GM13976 (cell line): ENCODE data around the gene KATNA1.
A peak's percentile ranks its signal among the peaks of the same experiment; 100 is the strongest.
"Not testable (repeated sequence)": the region's sequence is repeated elsewhere in the genome, so short reads cannot be mapped to it uniquely, and the experiment has no call there.

Source experiments
- DNase-seq: peaks from one replicate; pipeline ENCODE4 v3.0.0; 2012; ENCODE audit warnings: low spot score
- in situ Hi-C: fragments of 300-500 bp; cut with MboI; formaldehyde crosslinking; loops from one replicate; pipeline ENCODE4 v1.12.0; 2022; ENCODE audit warnings: low sequenced_read_pairs, mixed read lengths, inconsistent platforms; ENCODE audit not compliant: unreplicated experiment
- TF ChIP-seq, protein P1 (sequence below): IDR thresholded peaks from 2 replicates; pipeline ENCODE4 v1.5.1; 2012; ENCODE audit warnings: borderline replicate concordance, mild to moderate bottlenecking; ENCODE audit not compliant: insufficient read depth; ENCODE audit errors: extremely low read depth, missing control alignments, control extremely low read depth

The KATNA1 gene

DNA sequence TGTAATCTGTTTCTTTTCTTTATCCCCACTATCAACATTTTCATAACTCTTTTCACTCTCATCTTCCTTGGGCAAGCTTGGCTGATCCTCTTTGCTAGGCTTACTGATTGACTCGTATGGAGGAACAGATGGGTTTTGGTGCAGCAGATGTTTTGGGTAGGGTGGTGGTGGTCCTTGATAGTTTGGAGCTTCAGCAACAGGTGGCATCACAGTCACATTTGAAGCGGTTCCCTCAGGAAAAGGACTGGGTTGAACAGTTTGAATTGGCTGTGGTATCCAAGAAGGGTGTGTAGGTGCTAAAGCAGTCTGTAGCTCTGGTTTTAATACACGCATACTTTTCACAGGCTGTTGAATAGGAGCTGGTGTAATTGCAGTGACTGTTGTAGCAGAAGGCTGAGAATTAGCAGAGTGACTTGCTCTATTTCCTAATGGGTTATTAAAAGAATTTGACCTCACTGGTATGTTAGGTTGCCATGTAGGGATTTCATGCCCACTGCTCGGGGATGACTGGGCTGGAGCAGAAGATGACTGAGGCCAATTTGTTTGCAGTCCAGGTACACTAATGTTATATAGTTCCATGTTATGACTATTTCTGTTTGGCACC, 34.8 kb upstream of the KATNA1 start:
- TF ChIP-seq, protein P1, sequence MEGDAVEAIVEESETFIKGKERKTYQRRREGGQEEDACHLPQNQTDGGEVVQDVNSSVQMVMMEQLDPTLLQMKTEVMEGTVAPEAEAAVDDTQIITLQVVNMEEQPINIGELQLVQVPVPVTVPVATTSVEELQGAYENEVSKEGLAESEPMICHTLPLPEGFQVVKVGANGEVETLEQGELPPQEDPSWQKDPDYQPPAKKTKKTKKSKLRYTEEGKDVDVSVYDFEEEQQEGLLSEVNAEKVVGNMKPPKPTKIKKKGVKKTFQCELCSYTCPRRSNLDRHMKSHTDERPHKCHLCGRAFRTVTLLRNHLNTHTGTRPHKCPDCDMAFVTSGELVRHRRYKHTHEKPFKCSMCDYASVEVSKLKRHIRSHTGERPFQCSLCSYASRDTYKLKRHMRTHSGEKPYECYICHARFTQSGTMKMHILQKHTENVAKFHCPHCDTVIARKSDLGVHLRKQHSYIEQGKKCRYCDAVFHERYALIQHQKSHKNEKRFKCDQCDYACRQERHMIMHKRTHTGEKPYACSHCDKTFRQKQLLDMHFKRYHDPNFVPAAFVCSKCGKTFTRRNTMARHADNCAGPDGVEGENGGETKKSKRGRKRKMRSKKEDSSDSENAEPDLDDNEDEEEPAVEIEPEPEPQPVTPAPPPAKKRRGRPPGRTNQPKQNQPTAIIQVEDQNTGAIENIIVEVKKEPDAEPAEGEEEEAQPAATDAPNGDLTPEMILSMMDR = no peak
- in situ Hi-C loops = no loop called here
- no peak for DNase-seq

DNA sequence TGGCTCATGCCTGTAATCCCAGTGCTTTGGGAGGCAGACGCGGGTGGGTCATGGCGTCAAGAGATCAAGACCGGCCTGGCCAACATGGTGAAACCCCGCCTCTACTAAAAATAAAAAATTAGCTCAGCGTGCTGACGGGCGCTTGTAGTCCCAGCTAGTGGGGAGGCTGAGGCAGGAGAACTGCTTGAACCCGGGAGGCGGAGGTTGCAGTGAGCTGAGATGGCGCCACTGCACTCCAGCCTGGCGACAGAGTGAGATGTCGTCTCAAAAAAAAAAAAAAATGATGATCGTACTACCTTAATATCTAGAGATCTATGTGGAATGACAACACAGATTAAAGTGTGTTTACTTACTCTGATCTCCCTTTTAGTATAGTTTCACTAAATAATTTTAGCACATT, 33.3 kb upstream of the KATNA1 start:
- in situ Hi-C loops, DNase-seq: not testable (repeated sequence)

DNA sequence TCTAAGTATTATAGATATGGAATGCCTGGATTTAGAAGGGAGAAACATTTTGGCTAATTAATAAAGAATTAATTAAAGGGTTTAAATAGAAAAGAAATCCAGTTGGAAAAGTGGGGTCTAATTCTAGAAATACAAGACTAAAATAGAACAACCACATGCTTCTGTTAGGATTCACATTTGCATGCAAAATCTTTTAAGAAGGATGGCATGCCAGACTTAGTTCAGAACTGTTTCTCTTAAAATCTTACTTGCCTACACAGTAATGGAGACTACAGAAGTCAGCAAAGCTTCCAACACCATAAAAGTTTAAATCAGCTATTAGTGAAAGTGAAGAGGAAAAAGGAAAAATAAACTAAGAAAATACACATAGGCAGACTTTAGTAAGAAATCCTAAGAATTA, 32.7 kb upstream of the KATNA1 start:
- in situ Hi-C loops = no loop called here
- TF ChIP-seq, protein P1 = no peak
- DNase-seq = no peak

DNA sequence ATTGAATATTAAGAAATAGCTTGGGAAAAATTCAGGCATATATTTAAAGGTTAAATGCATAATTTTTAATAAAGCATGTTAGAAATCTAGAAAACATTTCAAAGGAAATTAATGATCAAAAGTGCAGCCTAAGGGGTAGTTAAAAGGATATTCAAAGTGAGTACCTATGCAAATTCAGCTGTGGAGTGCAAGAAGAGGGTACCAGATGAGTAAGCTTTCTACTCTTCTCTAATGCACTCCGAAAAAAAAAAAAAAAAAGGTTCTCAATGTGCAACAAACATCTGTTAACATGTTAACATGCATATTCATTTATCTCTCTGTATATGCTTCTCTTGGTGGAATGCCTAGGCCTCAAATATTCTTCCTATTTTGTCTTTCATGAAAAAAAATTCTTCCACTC, 32.0 kb upstream of the KATNA1 start:
- in situ Hi-C loops = no loop called here
- peak; percentile 33 for DNase-seq
- TF ChIP-seq, protein P1 = no peak

DNA sequence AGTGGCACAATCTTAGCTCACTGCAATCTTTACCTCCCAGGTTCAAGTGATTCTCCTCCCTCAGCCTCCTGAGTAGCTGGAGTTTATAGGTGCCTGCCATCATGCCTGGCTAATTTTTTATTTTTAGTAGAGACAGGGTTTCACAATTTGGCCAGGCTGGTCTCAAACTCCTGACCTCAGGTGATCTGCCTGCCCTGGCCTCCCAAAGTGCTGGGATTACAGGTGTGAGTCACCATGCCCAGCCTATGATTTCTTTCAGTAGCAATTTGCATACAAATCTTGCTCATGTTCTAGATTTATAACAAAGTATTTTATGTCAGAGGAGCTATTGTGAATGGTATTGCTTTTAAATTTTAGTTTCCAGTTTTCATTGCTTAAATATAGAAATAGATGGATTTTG, 23.8 kb upstream of the KATNA1 start:
- DNase-seq, in situ Hi-C loops: not testable (repeated sequence)

DNA sequence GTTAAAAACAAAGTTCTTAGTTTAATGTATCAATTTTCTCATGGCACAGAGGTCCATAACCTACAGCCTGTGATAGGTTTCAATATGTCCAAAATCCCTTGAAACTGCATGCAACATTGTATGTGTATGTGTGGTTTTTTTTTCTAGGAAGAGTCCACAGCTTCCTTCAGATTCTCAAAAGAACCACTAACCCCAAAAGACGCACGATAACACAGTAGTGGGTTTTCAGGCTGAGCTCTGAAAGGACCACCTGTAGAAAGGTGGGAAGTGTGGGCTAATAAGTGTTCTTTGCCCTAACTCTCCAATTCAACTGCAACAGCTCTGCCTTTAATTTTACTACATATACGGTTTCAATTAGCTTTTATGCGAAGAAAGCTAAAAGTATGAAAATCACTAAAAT, 11.5 kb upstream of the KATNA1 start:
- in situ Hi-C loops = no loop called here
- TF ChIP-seq, protein P1 = no peak
- DNase-seq = no peak

DNA sequence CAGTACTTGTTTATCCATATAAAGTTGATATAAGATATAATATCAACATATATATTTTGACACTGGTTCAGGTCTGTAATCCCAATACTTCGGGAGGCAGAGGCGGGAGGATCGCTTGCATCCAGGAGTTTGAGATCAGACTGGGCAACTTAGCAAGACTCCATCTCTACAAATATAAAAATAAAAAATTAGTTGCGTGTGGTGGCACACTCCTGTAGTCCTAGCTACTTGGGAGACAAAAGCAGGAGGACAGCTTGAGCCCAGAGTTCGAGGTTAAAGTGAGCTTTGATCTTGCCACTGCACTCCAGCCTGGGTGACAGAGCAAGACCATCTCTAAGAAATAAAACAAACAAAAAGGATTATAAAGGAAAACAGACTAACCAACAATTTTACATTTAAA, 8.9 kb upstream of the KATNA1 start:
- TF ChIP-seq, protein P1 = no peak
- DNase-seq = no peak
- in situ Hi-C loops = no loop called here

DNA sequence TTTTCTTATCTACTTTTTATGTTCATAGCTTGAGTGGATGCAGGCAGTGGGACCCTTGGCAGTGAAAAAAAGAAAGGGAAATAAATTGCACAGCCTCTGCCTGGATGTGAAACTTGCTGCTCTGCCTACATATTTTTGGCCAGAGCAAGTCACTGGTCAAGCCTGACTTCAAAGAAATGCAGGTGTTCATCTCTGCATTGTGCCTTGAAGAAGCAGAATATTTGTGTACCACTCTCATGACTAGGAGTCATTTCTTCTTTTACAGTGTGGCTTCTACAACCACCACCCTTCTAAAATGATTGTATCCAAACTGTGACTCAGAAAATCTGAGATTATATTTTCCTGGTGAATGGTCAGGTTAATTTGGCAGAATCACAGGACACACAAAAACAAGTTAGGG, 2.5 kb upstream of the KATNA1 start:
- in situ Hi-C loops = no loop called here
- TF ChIP-seq, protein P1 = no peak
- DNase-seq = peak; percentile 56
